Activated CD4-positive, alpha-beta T cell treated with anti-CD3 and anti-CD28 coated beads, Interleukin-2, amount 10 ng/mL, durations not matched to agents 7 days and 5 days (primary cell): ENCODE results near the gene ACOD1. TPM values are rescaled to one million over a fixed set of nuclear protein-coding genes. Genes with fewer than 3 reads are reported as not detected.
"Not testable (repeated sequence)": the region's sequence is repeated elsewhere in the genome, so short reads cannot be mapped to it uniquely, and the experiment has no call there.

Source experiments
- CTCF ChIA-PET: fragments of 350-600 bp; sonication (Branson Sonifier 250); formaldehyde crosslinking; loops from one replicate; lab custom pipeline; 2021; ENCODE audit warnings: antibody characterized with exemption; lab: Charles Lee
- POLR2A ChIA-PET: fragments of 350-600 bp; sonication (Branson Sonifier 250); formaldehyde crosslinking; loops from one replicate; lab custom pipeline; 2021; ENCODE audit warnings: antibody characterized with exemption; lab: Charles Lee
- DNase-seq: peaks from one replicate; pipeline ENCODE4 v3.0.0-alpha.2; 2020
- H3K27ac Mint-ChIP-seq: one replicate; pipeline ENCODE4 v1.8.0; 2021; ENCODE audit warnings: mild to moderate bottlenecking, moderate library complexity, mixed read lengths
- H3K27me3 Mint-ChIP-seq: one replicate; pipeline ENCODE4 v1.8.0; 2021; ENCODE audit warnings: mixed read lengths
- H3K36me3 Mint-ChIP-seq: one replicate; pipeline ENCODE4 v1.8.0; 2021; ENCODE audit warnings: low read depth, mixed read lengths
- H3K4me1 Mint-ChIP-seq: one replicate; pipeline ENCODE4 v1.8.0; 2021; ENCODE audit warnings: mixed read lengths
- H3K4me3 Mint-ChIP-seq: one replicate; pipeline ENCODE4 v1.8.0; 2021; ENCODE audit warnings: mild to moderate bottlenecking, moderate library complexity, mixed read lengths
- H3K9me3 Mint-ChIP-seq: one replicate; pipeline ENCODE4 v1.8.0; 2021; ENCODE audit warnings: mixed read lengths
- total RNA-seq, 2 experiments: library from RNA; stranded (reverse); gene quantifications; one replicate each; pipeline ENCODE4 v1.2.3, GENCODE V29; 2021

The ACOD1 gene
- not detected for total RNA-seq

GRCh38 chr13:76948149-76948548, at the start of gene ACOD1:
Gene ACOD1 (plus strand): TSS chr13:76948511. CDS start chr13:76948559, 48 bp downstream.
- H3K36me3 Mint-ChIP-seq: no peaks in the 10 kb centered on the region
- H3K27ac Mint-ChIP-seq: no peak within 1 kb of the TSS
- POLR2A ChIA-PET: no interaction called here
- no peaks in the 10 kb centered on the region for H3K4me1 Mint-ChIP-seq
- no peaks in the 10 kb centered on the region for H3K9me3 Mint-ChIP-seq
- CTCF ChIA-PET: interaction anchor here (0.9 kb wide), 1 partner anchor 9 kb away, joined by 4 read pairs; no protein-coding TSS in a partner anchor
- DNase-seq: no peak
- H3K4me3 Mint-ChIP-seq: no peak within 1 kb of the TSS
- peaks cover 7% of the 10 kb centered on the region for H3K27me3 Mint-ChIP-seq

DNA sequence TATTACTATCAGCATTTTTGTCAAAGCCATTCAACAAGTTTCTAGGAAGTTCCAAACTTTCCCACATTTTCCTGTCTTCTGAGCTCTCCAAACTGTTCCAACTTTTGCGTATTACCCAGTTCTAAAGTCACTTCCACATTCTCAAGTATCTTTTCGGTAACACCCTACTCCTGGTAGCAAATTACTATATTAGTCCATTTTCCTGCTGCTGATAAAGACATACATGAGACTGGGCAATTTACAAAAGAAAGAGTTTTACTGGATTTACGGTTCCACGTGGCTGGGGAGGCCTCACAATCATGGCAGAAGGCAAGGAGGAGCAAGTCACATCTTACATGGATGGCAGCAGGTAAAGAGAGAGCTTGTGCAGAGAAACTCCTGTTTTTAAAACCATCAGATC, 49.2 kb upstream of the ACOD1 start:
- H3K36me3 Mint-ChIP-seq, H3K4me1 Mint-ChIP-seq, POLR2A ChIA-PET, H3K27ac Mint-ChIP-seq, DNase-seq, H3K4me3 Mint-ChIP-seq: not testable (repeated sequence)
- CTCF ChIA-PET: interaction anchor here (1.7 kb wide), 1 partner anchor 14 kb away, joined by 6 read pairs; no protein-coding TSS in a partner anchor
- H3K9me3 Mint-ChIP-seq: peaks cover 11% of the 10 kb centered on the region
- peaks cover 26% of the 10 kb centered on the region for H3K27me3 Mint-ChIP-seq

DNA sequence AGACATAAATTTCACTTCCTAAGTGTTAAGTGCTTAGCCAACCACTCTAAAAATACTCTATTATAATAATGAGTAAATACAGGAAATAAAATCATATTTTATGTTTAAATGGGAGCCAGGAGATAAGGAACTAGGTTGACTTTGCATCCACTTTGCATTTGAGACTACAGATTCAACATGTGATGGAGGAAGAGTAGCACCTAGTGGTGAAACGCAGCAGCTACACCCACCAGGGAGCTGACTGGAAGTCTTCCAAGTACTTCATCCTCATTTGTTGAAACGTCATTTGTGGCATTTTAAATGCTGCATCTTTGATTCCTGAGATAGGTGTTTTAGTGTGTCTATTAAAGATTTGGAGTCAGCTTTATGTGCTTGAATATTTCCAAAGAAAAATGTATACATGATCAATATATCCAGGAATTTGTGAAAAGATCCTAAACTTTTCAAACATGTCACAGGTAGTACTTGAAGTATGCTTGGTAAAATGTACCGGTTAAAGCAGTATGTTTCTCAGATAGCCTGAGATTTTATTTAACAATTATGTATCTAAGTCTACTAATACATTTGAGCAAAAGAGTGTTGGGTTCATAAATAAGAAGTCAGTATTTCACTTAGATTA, 44.7 kb upstream of the ACOD1 start:
- H3K9me3 Mint-ChIP-seq: peaks cover 8% of the 10 kb centered on the region
- peaks cover 25% of the 10 kb centered on the region for H3K27me3 Mint-ChIP-seq
- CTCF ChIA-PET: interaction anchor here (0.8 to 1.4 kb wide), 5 partner anchors 9 to 1033 kb away, joined by 3 to 4 read pairs (median 3); no protein-coding TSS in a partner anchor
- no peaks in the 10 kb centered on the region for H3K4me1 Mint-ChIP-seq
- H3K36me3 Mint-ChIP-seq: peaks cover 1% of the 10 kb centered on the region
- POLR2A ChIA-PET: no interaction called here
- no peak overlapping the region for H3K4me3 Mint-ChIP-seq
- peak; percentile 77 for DNase-seq
- no peak overlapping the region for H3K27ac Mint-ChIP-seq

- Mint-ChIP-seq H3K27ac (no peak overlapping the region), H3K4me3 (no peak overlapping the region), H3K36me3 (no peaks in the 10 kb centered on the region), H3K9me3 (no peaks in the 10 kb centered on the region), H3K4me1 (no peaks in the 10 kb centered on the region), H3K27me3 (peaks cover 25% of the 10 kb centered on the region)
- ChIA-PET CTCF (interaction anchor here (0.8 to 1.4 kb wide), 5 partner anchors 10 to 1034 kb away, joined by 3 to 4 read pairs (median 3); no protein-coding TSS in a partner anchor), POLR2A (no interaction called here)
- no peak for DNase-seq
Measured at GRCh38 chr13:76904507-76904906, 43.8 kb upstream of the ACOD1 start.

DNA sequence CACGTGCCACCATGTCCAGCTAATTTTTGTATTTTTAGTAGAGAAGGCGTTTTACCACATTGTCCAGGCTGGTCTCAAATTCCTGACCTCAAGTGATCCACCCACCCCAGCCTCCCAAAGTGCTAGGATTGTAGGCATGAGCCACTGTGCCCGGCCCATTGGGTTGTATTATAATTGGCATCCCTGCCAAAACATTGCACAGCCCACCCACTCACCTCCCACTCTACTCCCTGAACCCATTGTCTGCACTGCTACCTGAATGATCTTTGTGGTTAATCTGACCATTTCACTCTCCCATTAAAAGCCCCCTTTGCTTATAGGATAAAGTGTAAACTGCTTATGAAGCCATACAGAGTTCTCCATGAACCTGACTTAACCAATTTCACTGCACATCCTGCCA, 35.8 kb upstream of the ACOD1 start:
- Mint-ChIP-seq H3K4me3 (no peak overlapping the region), H3K27me3 (peaks cover 4% of the 10 kb centered on the region), H3K9me3 (no peaks in the 10 kb centered on the region), H3K4me1 (no peaks in the 10 kb centered on the region), H3K27ac (no peak overlapping the region), H3K36me3 (no peaks in the 10 kb centered on the region)
- CTCF ChIA-PET: interaction anchor here (0.6 kb wide), 1 partner anchor 1126 kb away, joined by 3 read pairs; no protein-coding TSS in a partner anchor
- no peak for DNase-seq
- POLR2A ChIA-PET: no interaction called here

DNA sequence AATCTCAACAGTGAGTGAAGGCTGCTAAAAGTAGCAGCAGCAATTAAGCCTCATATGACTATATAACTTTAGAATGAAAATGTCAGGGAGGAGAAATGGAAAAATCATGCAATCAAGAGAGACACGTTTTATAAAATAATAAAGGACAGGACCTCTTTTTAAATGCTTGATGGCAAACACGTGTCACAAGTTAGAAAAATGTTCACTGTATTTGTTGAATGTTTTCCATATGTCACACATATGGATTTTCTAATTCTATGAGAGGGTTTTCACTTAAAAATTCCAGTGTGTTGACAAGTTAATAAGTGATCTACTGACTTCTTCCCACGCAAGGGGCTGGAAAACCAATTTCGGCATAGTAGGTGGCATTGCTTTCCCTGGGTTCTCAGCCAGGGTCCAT, 34.4 kb upstream of the ACOD1 start:
- H3K27me3 Mint-ChIP-seq: peaks cover 4% of the 10 kb centered on the region
- POLR2A ChIA-PET: no interaction called here
- no peak overlapping the region for H3K4me3 Mint-ChIP-seq
- DNase-seq: no peak
- no peaks in the 10 kb centered on the region for H3K36me3 Mint-ChIP-seq
- CTCF ChIA-PET: no interaction called here
- H3K4me1 Mint-ChIP-seq: no peaks in the 10 kb centered on the region
- no peaks in the 10 kb centered on the region for H3K9me3 Mint-ChIP-seq
- H3K27ac Mint-ChIP-seq: no peak overlapping the region

- Mint-ChIP-seq H3K9me3 (peaks cover 2% of the 10 kb centered on the region), H3K4me3 (no peak overlapping the region), H3K27me3 (peaks cover 7% of the 10 kb centered on the region), H3K36me3 (no peaks in the 10 kb centered on the region), H3K27ac (no peak overlapping the region), H3K4me1 (no peaks in the 10 kb centered on the region)
- ChIA-PET CTCF (interaction anchor here (1.6 to 2.4 kb wide), 2 partner anchors 13 to 63 kb away, joined by 3 to 5 read pairs; no protein-coding TSS in a partner anchor), POLR2A (no interaction called here)
- no peak for DNase-seq
Measured at GRCh38 chr13:76917095-76917494, 31.2 kb upstream of the ACOD1 start.

DNA sequence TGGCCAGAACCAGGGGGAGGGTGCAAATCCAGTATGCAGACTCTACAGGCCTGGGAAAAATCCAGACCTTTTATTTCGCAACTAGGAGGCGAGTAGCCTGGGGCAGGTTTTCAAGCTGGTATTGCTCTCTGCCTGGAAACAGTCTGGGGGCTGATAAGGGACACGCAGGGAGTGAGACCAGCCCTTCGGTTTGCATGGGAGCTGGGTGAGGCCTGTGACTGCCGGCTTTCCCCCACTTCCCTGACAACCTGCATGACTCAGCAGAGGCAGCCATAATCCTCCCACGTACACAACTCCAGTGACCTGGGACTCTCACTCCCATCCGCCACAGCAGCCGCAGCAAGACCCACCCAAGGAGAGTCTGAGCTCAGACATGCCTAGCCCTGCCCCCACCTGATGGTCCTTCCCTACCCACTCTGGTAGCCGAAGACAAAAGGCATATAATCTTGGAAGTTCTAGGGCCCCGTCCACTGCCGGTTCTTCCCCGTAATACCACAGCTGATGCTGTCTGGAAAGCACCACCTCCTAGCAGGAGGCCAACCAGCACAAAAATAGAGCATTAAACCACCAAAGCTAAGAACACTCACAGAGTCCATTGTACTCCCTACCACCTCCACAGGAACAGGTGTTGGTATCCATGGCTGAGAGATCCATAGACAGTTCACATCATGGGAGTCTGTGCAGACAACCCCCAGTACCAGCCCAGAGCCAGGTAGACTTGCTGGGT, 30.4 kb upstream of the ACOD1 start:
- H3K4me1 Mint-ChIP-seq, POLR2A ChIA-PET: not testable (repeated sequence)
- CTCF ChIA-PET: interaction anchor here (1.6 kb wide), 1 partner anchor 14 kb away, joined by 3 read pairs; no protein-coding TSS in a partner anchor

DNA sequence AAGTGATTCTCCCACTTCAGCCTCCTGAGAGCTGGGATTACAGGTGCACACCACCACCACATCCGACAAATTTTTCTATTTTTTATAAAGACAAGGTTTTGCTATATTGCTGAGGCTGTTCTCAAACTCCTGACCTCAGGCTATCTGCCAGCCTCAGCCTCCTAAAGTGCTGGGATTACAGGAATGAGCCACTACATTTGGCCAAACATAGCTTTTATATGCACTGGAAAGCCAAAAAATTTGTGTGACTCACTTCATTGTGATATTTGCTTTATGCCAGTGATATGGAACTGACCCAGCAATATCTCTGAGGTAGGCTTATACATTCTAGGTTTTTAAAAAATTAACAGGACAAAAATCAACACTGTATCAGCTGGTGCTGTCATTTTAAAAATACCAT, 26.8 kb upstream of the ACOD1 start:
- Mint-ChIP-seq H3K36me3 (no peaks in the 10 kb centered on the region), H3K27me3 (peaks cover 6% of the 10 kb centered on the region), H3K27ac (no peak overlapping the region), H3K9me3 (peaks cover 2% of the 10 kb centered on the region), H3K4me1 (no peaks in the 10 kb centered on the region), H3K4me3 (no peak overlapping the region)
- ChIA-PET CTCF (interaction anchor here (0.6 to 1.6 kb wide), 2 partner anchors 59 to 61 kb away, joined by 3 to 4 read pairs; no protein-coding TSS in a partner anchor), POLR2A (no interaction called here)
- DNase-seq: no peak

More for the DNA sequence above, 30.4 kb upstream of the ACOD1 start:
- H3K9me3 Mint-ChIP-seq, H3K36me3 Mint-ChIP-seq, H3K27ac Mint-ChIP-seq, H3K27me3 Mint-ChIP-seq, H3K4me3 Mint-ChIP-seq, DNase-seq: not testable (repeated sequence)

DNA sequence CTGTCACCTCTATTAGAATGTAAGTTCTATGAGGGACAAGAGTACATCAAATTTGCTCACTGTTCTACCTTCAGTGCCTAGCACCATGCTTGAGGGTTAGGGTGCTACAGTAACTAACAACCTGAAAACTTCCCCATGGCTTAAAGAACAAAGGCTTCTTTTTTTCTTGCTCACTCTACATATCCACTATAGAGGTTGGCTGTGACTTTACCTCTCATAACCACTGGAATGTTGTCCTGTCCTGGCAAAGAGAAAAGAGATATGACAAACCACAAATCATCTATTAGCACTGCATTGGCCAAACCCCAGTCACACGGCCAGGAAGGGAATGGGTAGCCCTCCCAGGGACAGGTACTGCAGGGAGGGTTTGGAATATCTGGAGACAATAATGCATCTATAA, 23.2 kb upstream of the ACOD1 start:
- Mint-ChIP-seq H3K36me3 (no peaks in the 10 kb centered on the region), H3K9me3 (peaks cover 2% of the 10 kb centered on the region), H3K4me1 (no peaks in the 10 kb centered on the region), H3K27me3 (peaks cover 3% of the 10 kb centered on the region), H3K27ac (no peak overlapping the region), H3K4me3 (no peak overlapping the region)
- ChIA-PET POLR2A (no interaction called here), CTCF (no interaction called here)
- DNase-seq: no peak

DNA sequence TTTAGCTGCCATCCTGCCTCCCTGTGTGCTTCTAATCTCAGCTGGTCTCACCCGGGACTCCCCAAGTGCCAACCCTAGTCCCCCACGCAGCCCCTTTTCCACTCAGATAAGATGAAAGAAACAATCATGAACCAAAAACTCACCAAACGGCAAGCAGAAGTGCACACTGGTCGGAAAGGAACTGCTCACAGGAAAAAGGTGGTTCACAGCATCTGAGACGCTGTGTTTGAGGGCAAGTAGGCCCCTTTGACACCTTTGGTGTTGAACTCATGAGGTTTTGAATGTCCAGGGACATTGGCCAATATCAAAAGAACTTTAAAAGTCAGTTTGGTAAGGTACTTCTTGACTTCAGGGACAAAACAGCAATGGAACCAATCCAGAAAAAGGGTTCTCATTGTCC, 20.4 kb upstream of the ACOD1 start:
- no peaks in the 10 kb centered on the region for H3K4me1 Mint-ChIP-seq
- ChIA-PET POLR2A (no interaction called here), CTCF (interaction anchor here (0.6 to 1.4 kb wide), 2 partner anchors 10 to 45 kb away, joined by 3 to 6 read pairs; no protein-coding TSS in a partner anchor)
- H3K9me3 Mint-ChIP-seq: peaks cover 6% of the 10 kb centered on the region
- H3K4me3 Mint-ChIP-seq: no peak overlapping the region
- H3K27me3 Mint-ChIP-seq: peaks cover 2% of the 10 kb centered on the region
- no peak overlapping the region for H3K27ac Mint-ChIP-seq
- no peak for DNase-seq
- no peaks in the 10 kb centered on the region for H3K36me3 Mint-ChIP-seq

GRCh38 chr13:76928456-76928855, 19.9 kb upstream of the ACOD1 start:
- ChIA-PET POLR2A (no interaction called here), CTCF (interaction anchor here (0.6 to 1.4 kb wide), 2 partner anchors 9 to 45 kb away, joined by 3 to 6 read pairs; no protein-coding TSS in a partner anchor)
- Mint-ChIP-seq H3K27me3 (peaks cover 2% of the 10 kb centered on the region), H3K36me3 (no peaks in the 10 kb centered on the region), H3K4me1 (no peaks in the 10 kb centered on the region), H3K9me3 (peaks cover 6% of the 10 kb centered on the region), H3K4me3 (no peak overlapping the region), H3K27ac (no peak overlapping the region)
- DNase-seq: no peak

- Mint-ChIP-seq H3K27me3 (peaks cover 2% of the 10 kb centered on the region), H3K36me3 (no peaks in the 10 kb centered on the region), H3K4me3 (no peak overlapping the region), H3K27ac (no peak overlapping the region), H3K4me1 (no peaks in the 10 kb centered on the region), H3K9me3 (peaks cover 6% of the 10 kb centered on the region)
- CTCF ChIA-PET: no interaction called here
- POLR2A ChIA-PET: no interaction called here
- no peak for DNase-seq
Measured at GRCh38 chr13:76929320-76929719, 19.0 kb upstream of the ACOD1 start.
